ENCODE measurements around the gene DOCK9. TPM values are rescaled to one million over a fixed set of nuclear protein-coding genes. Genes with fewer than 3 reads are reported as not detected.

DOCK9 gene
- total RNA-seq, 1 experiment from 2014 or later: 4.5 TPM

DNA sequence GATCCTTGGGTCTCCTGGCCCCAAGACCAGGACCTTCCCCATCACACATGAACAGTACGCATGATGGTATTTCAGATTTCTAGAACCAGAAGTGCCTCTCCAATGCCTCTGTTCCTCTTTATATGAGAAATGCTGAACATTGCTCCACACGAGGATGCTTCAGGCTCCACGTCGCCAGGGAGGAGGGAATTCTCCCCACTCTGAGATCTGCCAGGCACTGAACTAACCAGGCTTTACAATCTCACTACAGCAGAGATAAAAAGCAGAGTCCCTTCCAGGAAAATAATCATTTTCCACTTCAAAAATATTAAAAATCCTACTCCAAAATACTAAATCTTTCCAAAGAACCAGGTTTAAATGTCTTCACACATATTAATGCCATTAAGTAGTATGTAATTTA, 10.4 kb downstream of the DOCK9 start:
- Histone ChIP-seq H3K36me3 (ENCODE audit: insufficient read depth, low read length, poor library complexity, severe bottlenecking) (no peaks in the 10 kb centered on the region), H3K27ac (ENCODE audit: low read depth, low read length, poor library complexity, severe bottlenecking) (no peak overlapping the region), H3K4me3 (ENCODE audit: low read depth, low read length, poor library complexity, severe bottlenecking) (no peak overlapping the region), H3K27me3 (replicated peaks; ENCODE audit: insufficient read depth, low read depth, low read length, poor library complexity) (no peaks in the 10 kb centered on the region), H3K4me1 (ENCODE audit: insufficient read depth, low read length, poor library complexity, severe bottlenecking) (peaks cover 8% of the 10 kb centered on the region), H3K9me3 (ENCODE audit: low read depth, low read length, poor library complexity, severe bottlenecking) (no peaks in the 10 kb centered on the region)
- CTCF ChIA-PET: no interaction called here
- no peak for TF ChIP-seq EZH2 (IDR thresholded peaks at IDR 0.05; ENCODE audit: borderline replicate concordance, low read depth, low read length, poor library complexity, severe bottlenecking)
- TF ChIP-seq, protein P1, sequence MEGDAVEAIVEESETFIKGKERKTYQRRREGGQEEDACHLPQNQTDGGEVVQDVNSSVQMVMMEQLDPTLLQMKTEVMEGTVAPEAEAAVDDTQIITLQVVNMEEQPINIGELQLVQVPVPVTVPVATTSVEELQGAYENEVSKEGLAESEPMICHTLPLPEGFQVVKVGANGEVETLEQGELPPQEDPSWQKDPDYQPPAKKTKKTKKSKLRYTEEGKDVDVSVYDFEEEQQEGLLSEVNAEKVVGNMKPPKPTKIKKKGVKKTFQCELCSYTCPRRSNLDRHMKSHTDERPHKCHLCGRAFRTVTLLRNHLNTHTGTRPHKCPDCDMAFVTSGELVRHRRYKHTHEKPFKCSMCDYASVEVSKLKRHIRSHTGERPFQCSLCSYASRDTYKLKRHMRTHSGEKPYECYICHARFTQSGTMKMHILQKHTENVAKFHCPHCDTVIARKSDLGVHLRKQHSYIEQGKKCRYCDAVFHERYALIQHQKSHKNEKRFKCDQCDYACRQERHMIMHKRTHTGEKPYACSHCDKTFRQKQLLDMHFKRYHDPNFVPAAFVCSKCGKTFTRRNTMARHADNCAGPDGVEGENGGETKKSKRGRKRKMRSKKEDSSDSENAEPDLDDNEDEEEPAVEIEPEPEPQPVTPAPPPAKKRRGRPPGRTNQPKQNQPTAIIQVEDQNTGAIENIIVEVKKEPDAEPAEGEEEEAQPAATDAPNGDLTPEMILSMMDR (conservative IDR thresholded peaks at IDR 0.05; ENCODE audit: low read depth, low read length): no peak
- intact Hi-C loops (cut with micrococcal nuclease; ENCODE audit: unreplicated experiment): no loop called here
- BruUV-seq (replicated peaks): no TSS peak
- DNase-seq (ENCODE audit: low spot score): no peak
- POLR2A ChIA-PET (ENCODE audit: low non-redundant PET): no interaction called here

- intact Hi-C loops (cut with micrococcal nuclease; ENCODE audit: unreplicated experiment): no loop called here
- no TSS peak for BruUV-seq (replicated peaks)
- POLR2A ChIA-PET (ENCODE audit: low non-redundant PET): no interaction called here
- no peaks in the 10 kb centered on the region for H3K36me3 ChIP-seq (ENCODE audit: insufficient read depth, low read length, poor library complexity, severe bottlenecking)
- no peak for DNase-seq (ENCODE audit: low spot score)
- no peaks in the 10 kb centered on the region for H3K27me3 ChIP-seq (replicated peaks; ENCODE audit: insufficient read depth, low read depth, low read length, poor library complexity)
- no peak overlapping the region for H3K4me3 ChIP-seq (ENCODE audit: low read depth, low read length, poor library complexity, severe bottlenecking)
- no peak for TF ChIP-seq EZH2 (IDR thresholded peaks at IDR 0.05; ENCODE audit: borderline replicate concordance, low read depth, low read length, poor library complexity, severe bottlenecking)
- TF ChIP-seq, protein P1 (conservative IDR thresholded peaks at IDR 0.05; ENCODE audit: low read depth, low read length): no peak
- H3K4me1 ChIP-seq (ENCODE audit: insufficient read depth, low read length, poor library complexity, severe bottlenecking): no peaks in the 10 kb centered on the region
- H3K9me3 ChIP-seq (ENCODE audit: low read depth, low read length, poor library complexity, severe bottlenecking): no peaks in the 10 kb centered on the region
- H3K27ac ChIP-seq (ENCODE audit: low read depth, low read length, poor library complexity, severe bottlenecking): no peak overlapping the region
- CTCF ChIA-PET: no interaction called here
Measured at GRCh38 chr13:98966019-98966418, 11.8 kb downstream of the DOCK9 start.

DNA sequence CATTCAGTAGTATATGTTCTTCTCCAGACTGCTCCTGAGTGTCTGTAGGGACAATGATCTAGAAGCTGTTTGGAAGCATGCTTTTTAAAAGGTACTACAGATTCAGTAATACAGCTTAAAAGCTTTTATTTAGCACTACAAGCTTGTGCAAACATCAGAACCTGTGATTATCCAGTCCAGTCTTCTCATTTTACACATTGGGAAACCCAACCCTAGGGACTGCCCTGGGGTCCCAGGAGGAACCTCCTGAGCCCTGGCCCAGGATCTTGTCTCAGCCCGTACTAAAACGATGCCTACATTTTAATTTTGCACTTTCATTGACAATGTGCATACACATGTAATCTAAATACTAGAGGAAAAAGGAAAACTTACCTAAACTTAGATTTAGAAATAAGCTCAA, 12.5 kb downstream of the DOCK9 start:
- ChIA-PET CTCF (no interaction called here), POLR2A (ENCODE audit: low non-redundant PET) (no interaction called here)

More for the DNA sequence above, 12.5 kb downstream of the DOCK9 start:
- Histone ChIP-seq H3K4me3 (ENCODE audit: low read depth, low read length, poor library complexity, severe bottlenecking) (no peak overlapping the region), H3K27ac (ENCODE audit: low read depth, low read length, poor library complexity, severe bottlenecking) (no peak overlapping the region), H3K4me1 (ENCODE audit: insufficient read depth, low read length, poor library complexity, severe bottlenecking) (no peaks in the 10 kb centered on the region), H3K9me3 (ENCODE audit: low read depth, low read length, poor library complexity, severe bottlenecking) (no peaks in the 10 kb centered on the region), H3K36me3 (ENCODE audit: insufficient read depth, low read length, poor library complexity, severe bottlenecking) (no peaks in the 10 kb centered on the region), H3K27me3 (replicated peaks; ENCODE audit: insufficient read depth, low read depth, low read length, poor library complexity) (no peaks in the 10 kb centered on the region)
- intact Hi-C loops (cut with micrococcal nuclease; ENCODE audit: unreplicated experiment): no loop called here
- DNase-seq (ENCODE audit: low spot score): no peak
- no peak for TF ChIP-seq EZH2 (IDR thresholded peaks at IDR 0.05; ENCODE audit: borderline replicate concordance, low read depth, low read length, poor library complexity, severe bottlenecking)
- TF ChIP-seq, protein P1 (conservative IDR thresholded peaks at IDR 0.05; ENCODE audit: low read depth, low read length): no peak
- BruUV-seq (replicated peaks): no TSS peak

Measured in A673 (cell line).